Transverse colon (tissue), 4 donors: ENCODE measurements around the gene LIN7C. TPM values are rescaled to one million over a fixed set of nuclear protein-coding genes. Genes with fewer than 3 reads are reported as not detected.
"Not testable (repeated sequence)": the region's sequence is repeated elsewhere in the genome, so short reads cannot be mapped to it uniquely, and the experiment has no call there.

Experiments
- DNase-seq: peaks from one replicate; pipeline ENCODE4 v3.0.0-alpha.2; 2019
- H3K27ac ChIP-seq, 4 donors: fragments of 200-600 bp; sonication (generic); 2 replicates each; pipeline ENCODE4 v1.5.1; 2016 to 2018; ENCODE audit warnings: inconsistent platforms in 4 of 4
- H3K27me3 ChIP-seq: fragments of 200-600 bp; sonication (generic); 2 replicates; pipeline ENCODE4 v1.5.1; 2017; ENCODE audit warnings: inconsistent platforms
- H3K36me3 ChIP-seq, 4 donors: fragments of 200-600 bp; sonication (generic); 2 replicates each; pipeline ENCODE4 v1.5.1; 2017 to 2019; ENCODE audit warnings: inconsistent platforms in 4 of 4
- H3K4me1 ChIP-seq, 4 donors: fragments of 200-600 bp; sonication (generic); 2 replicates each; pipeline ENCODE4 v1.5.1; 2017 to 2020; ENCODE audit warnings: inconsistent platforms in 4 of 4
- H3K4me3 ChIP-seq, 4 donors: fragments of 200-600 bp; sonication (generic); 1 replicate in 1 of 4; 2 replicates in 3 of 4; pipeline versions ENCODE4 v1.5.1 to v1.6.1; 2017 to 2019; ENCODE audit warnings: inconsistent platforms in 4 of 4
- H3K9me3 ChIP-seq, 2 donors: fragments of 200-600 bp; sonication (generic); 2 replicates each; pipeline ENCODE4 v1.5.1; 2017 to 2019; ENCODE audit warnings: inconsistent platforms in 2 of 2
- CTCF ChIP-seq, 5 experiments: fragments of 200-600 bp in 3 of 5; fragments of 450-650 bp in 2 of 5; sonication (generic) in 3 of 5; IDR thresholded peaks; 1 replicate in 2 of 5; 2 replicates in 3 of 5; pipeline ENCODE4 v1.5.1; 2016 to 2017; ENCODE audit warnings: antibody characterized with exemption in 5 of 5, inconsistent platforms in 3 of 5, mild to moderate bottlenecking in 2 of 5, moderate library complexity in 1 of 5
- EP300 ChIP-seq: sonication (generic); formaldehyde crosslinking; IDR thresholded peaks from one replicate; pipeline ENCODE4 v1.6.1; 2017; ENCODE audit warnings: antibody characterized with exemption, low read depth
- POLR2A ChIP-seq: fragments of 450-650 bp; IDR thresholded peaks from one replicate; pipeline ENCODE4 v1.6.1; 2016; ENCODE audit warnings: antibody characterized with exemption, mild to moderate bottlenecking, moderate library complexity
- POLR2AphosphoS5 ChIP-seq, 3 donors: sonication (generic); formaldehyde crosslinking; IDR thresholded peaks; one replicate each; pipeline ENCODE4 v1.6.1; 2016; ENCODE audit warnings: antibody characterized with exemption in 3 of 3
- WGBS, 2 donors: methylation state at CpG; one replicate each; pipeline ENCODE4 v1.1.5; 2018; ENCODE audit warnings: low coverage in 1 of 2; 5-methylcytosine and 5-hydroxymethylcytosine counted together
- in situ Hi-C, 4 donors: fragments of 200-750 bp; cut with MboI; loops; one replicate each; pipeline versions ENCODE4 v1.15.0 to v1.15.1; 2017; ENCODE audit warnings: low sequenced_read_pairs in 3 of 4, low pct_ligation_motif_present in 1 of 4, low pct_unique_long_range_greater_than_20kb in 1 of 4
- intact Hi-C: fragments of 100-400 bp; cut with DNase I; formaldehyde crosslinking; loops from one replicate; pipeline ENCODE4 v1.15.1; 2023; ENCODE audit warnings: low total_unique reads
- total RNA-seq, 4 donors: library from RNA; depleted of rRNA; stranded (reverse); fragments of >200 nt; gene quantifications; one replicate each; pipeline ENCODE4 v1.1.0, GENCODE V29; 2016

LIN7C gene
- total RNA-seq, 4 donors from 2014 or later: 23.1 to 49.2 (median 32.4) TPM

DNA sequence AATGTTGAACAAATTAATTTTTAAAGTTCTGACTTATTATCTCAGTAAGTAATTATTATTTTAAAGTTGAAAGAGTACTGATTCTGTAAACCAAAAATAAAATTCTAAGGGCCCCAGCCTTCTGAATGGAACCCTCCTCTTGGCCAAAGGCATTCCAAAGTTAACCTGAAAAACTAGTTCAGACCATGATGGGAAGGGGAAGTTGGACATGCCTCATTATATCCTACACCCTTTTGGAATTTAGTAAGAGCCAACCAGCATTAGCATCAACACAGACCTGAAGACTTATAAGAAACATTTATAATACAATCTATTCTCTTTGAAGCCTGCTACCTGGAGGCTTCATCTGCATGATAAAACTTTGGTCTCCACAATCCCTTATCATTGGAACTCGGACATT, 52.9 kb downstream of the LIN7C start:
- peaks cover 7 to 45% (median 21%) of the 10 kb centered on the region in 4 donors for H3K4me1 ChIP-seq
- no peak overlapping the region for H3K4me3 ChIP-seq
- no peak overlapping the region for H3K27ac ChIP-seq
- WGBS, 2 donors: 80 to 82% methylated on average over 1 of the region's 1 CpG
- in situ Hi-C loops (loop anchor here in 1 of 4 donors (25.0 kb wide), 1 partner anchor 91 kb away; the partner anchor contains the start of gene CCDC34), intact Hi-C loops (no loop called here)
- TF ChIP-seq CTCF (IDR thresholded peaks at IDR 0.05) (no peak), POLR2AphosphoS5 (IDR thresholded peaks at IDR 0.05) (no peak), EP300 (no peak), POLR2A (no peak)
- no peaks in the 10 kb centered on the region for H3K9me3 ChIP-seq
- DNase-seq: no peak
- no peaks in the 10 kb centered on the region for H3K36me3 ChIP-seq
- no peaks in the 10 kb centered on the region for H3K27me3 ChIP-seq

GRCh38 chr11:27452147-27452546, 54.4 kb downstream of the LIN7C start:
- H3K4me1 ChIP-seq: peaks cover 7 to 32% (median 17%) of the 10 kb centered on the region in 4 donors
- H3K36me3 ChIP-seq: no peaks in the 10 kb centered on the region
- no peaks in the 10 kb centered on the region for H3K9me3 ChIP-seq
- no peak overlapping the region for H3K27ac ChIP-seq
- in situ Hi-C loops: loop anchor here in 1 of 4 donors (25.0 kb wide), 1 partner anchor 90 kb away; the partner anchor contains the start of gene CCDC34
- TF ChIP-seq POLR2A: no peak
- TF ChIP-seq POLR2AphosphoS5 (IDR thresholded peaks at IDR 0.05): no peak
- no peak for TF ChIP-seq CTCF (IDR thresholded peaks at IDR 0.05)
- no peak for TF ChIP-seq EP300
- H3K27me3 ChIP-seq: no peaks in the 10 kb centered on the region
- WGBS, 2 donors: 86 to 94% methylated on average over 3 of the region's 3 CpGs
- no peak for DNase-seq
- no peak overlapping the region for H3K4me3 ChIP-seq
- intact Hi-C loops: no loop called here

DNA sequence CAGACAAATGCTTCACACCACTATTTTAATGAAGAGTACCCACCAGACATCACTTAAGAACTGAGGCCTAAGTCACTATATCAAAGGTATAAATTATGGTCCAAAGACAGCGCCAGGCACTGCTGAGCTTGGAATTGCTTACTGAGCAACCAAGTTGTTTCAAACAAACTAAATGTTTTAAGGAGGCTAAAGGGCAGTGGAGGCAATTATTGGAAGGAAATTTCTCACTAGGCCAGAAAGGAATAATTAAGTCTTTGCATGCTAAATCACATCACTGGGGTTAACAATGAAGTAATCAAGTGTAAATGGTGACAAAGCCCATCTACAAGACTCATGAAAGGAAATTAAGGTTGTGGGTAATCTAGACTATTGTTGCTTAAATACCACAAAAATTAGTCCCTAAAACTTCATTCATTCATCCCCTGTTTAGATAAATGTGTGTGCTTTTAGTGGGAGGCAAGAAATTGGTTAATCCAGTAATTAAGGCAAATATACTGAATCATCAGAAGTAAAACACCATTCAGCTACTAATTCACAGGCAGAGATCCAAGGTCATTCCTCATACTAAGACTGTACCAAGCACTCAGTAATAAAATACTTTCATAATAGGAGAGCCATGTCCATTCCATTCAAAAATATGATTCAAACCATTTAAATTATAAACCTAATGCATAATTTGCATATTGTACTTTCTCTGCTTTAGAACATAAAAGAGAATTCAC, 55.2 kb downstream of the LIN7C start:
- intact Hi-C loops: no loop called here
- Histone ChIP-seq H3K27ac (no peak overlapping the region), H3K4me3 (no peak overlapping the region), H3K27me3 (no peaks in the 10 kb centered on the region), H3K9me3 (no peaks in the 10 kb centered on the region), H3K36me3 (no peaks in the 10 kb centered on the region), H3K4me1 (peaks cover 5 to 24% (median 13%) of the 10 kb centered on the region in 4 donors)
- no peak for TF ChIP-seq POLR2A
- TF ChIP-seq CTCF (IDR thresholded peaks at IDR 0.05): no peak
- TF ChIP-seq EP300: no peak
- TF ChIP-seq POLR2AphosphoS5 (IDR thresholded peaks at IDR 0.05): no peak
- 78 to 100% methylated on average over 1 of the region's 1 CpG for WGBS, 2 donors
- in situ Hi-C loops: loop anchor here in 1 of 4 donors (25.0 kb wide), 1 partner anchor 89 kb away; the partner anchor contains the start of gene CCDC34
- DNase-seq: no peak

- H3K27ac ChIP-seq, H3K36me3 ChIP-seq, intact Hi-C loops, in situ Hi-C loops, H3K27me3 ChIP-seq, H3K9me3 ChIP-seq, DNase-seq, H3K4me3 ChIP-seq: not testable (repeated sequence)
- H3K4me1 ChIP-seq: peaks cover 0 to 42% (median 10%) of the 10 kb centered on the region in 4 donors
- 96 to 100% methylated on average over 2 to 5 of the region's 5 CpGs for WGBS, 2 donors
Measured at GRCh38 chr11:27448184-27448540, 58.4 kb downstream of the LIN7C start.
